ENCODE data around the gene DNAJC1.
A peak's percentile ranks its signal among the peaks of the same experiment; 100 is the strongest.

Gene DNAJC1

GRCh38 chr10:22017283-22018020 is 13.9 kb upstream of the DNAJC1 start:
- peak overlapping the region; percentile 25; the same call in 1 of the 2 replicates for H3K27ac ChIP-seq
- TF ChIP-seq, protein P1, sequence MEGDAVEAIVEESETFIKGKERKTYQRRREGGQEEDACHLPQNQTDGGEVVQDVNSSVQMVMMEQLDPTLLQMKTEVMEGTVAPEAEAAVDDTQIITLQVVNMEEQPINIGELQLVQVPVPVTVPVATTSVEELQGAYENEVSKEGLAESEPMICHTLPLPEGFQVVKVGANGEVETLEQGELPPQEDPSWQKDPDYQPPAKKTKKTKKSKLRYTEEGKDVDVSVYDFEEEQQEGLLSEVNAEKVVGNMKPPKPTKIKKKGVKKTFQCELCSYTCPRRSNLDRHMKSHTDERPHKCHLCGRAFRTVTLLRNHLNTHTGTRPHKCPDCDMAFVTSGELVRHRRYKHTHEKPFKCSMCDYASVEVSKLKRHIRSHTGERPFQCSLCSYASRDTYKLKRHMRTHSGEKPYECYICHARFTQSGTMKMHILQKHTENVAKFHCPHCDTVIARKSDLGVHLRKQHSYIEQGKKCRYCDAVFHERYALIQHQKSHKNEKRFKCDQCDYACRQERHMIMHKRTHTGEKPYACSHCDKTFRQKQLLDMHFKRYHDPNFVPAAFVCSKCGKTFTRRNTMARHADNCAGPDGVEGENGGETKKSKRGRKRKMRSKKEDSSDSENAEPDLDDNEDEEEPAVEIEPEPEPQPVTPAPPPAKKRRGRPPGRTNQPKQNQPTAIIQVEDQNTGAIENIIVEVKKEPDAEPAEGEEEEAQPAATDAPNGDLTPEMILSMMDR (IDR thresholded peaks at IDR 0.05), result no peak
- TF ChIP-seq ZFX (IDR thresholded peaks at IDR 0.05; ENCODE audit: borderline replicate concordance), result no peak

DNA sequence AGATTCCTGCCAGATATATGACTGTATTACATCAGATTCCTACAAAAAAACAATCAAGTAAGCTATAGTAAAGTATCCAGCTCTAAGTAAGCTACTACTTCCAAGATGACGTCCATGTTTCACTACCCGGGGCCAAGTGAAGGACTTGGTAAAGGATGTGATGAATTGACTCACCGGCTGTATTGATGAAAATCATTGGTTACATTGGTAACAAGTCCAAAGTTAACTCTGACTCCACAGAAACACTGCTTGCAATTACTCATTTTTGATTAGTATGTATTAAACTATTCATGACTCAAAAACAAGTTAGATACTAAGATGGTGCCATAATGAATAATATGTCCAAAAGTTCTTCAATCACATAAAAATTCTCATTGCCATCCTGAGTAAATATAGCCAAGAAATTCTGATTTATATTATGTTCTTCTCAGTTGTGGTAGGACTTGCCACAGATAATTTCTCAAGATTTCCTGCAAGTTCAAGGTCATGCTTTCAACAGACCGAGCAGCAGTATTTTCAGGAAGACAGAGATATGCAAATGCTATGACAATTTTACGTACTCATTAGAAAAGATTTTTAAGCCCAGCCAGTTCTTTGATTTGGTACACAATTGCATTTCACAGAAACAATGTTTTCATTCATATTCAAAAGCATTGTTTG is 12.6 kb upstream of the DNAJC1 start:
- no peak overlapping the region for H3K27ac ChIP-seq
- TF ChIP-seq ZFX (IDR thresholded peaks at IDR 0.05; ENCODE audit: borderline replicate concordance), result no peak
- TF ChIP-seq, protein P1 (IDR thresholded peaks at IDR 0.05), result no peak

DNA sequence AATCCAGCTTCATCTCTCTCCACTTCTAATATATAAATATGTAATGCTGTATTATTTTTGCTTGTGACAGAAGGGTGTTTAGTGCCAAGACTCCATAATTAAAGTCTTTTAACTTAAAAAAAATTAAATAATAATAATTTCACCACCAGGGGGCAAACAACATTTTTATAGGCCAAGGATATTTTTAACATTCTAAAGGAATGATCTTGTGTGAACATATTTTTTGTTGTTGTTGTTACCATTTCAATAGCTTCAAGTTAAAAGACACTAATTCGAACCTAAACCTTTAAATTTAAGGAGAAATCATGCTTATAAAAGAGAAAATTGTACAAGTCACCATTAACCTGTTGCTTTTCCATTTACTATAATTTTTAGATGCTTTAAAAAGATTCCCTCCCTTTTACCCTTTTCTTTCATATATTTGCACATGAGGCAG is 7.5 kb upstream of the DNAJC1 start:
- no peak for TF ChIP-seq ZFX (IDR thresholded peaks at IDR 0.05; ENCODE audit: borderline replicate concordance)
- TF ChIP-seq, protein P1 (IDR thresholded peaks at IDR 0.05), result peak; percentile 67
- no peak overlapping the region for H3K27ac ChIP-seq

GRCh38 chr10:22010539-22010938 is 7.0 kb upstream of the DNAJC1 start:
- H3K27ac ChIP-seq, result no peak overlapping the region
- no peak for TF ChIP-seq ZFX (IDR thresholded peaks at IDR 0.05; ENCODE audit: borderline replicate concordance)
- TF ChIP-seq, protein P1 (IDR thresholded peaks at IDR 0.05), result no peak

- no peak for TF ChIP-seq ZFX (IDR thresholded peaks at IDR 0.05; ENCODE audit: borderline replicate concordance)
- TF ChIP-seq, protein P1 (IDR thresholded peaks at IDR 0.05), result no peak
- no peak overlapping the region for H3K27ac ChIP-seq
Observed at GRCh38 chr10:22006379-22006884, 2.9 kb upstream of the DNAJC1 start.

DNA sequence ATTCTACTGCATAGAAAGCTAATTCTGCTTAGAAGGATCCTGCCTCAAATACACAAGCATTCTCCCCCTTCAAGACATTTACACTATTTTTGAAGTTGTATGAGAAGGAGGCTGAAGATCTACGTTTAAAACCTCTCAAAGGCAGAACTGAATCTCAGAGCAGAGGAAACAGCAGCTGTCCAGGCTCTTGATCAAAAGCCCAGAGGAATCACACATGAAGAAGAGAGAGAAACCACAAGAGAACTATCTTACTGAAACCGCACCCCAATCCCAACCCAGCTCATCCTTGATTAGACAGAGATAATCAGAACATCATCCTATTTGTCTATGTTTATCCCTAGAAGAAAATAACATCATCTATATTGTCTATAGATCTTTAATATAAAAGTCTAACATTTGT is 2.2 kb upstream of the DNAJC1 start:
- TF ChIP-seq ZFX (IDR thresholded peaks at IDR 0.05; ENCODE audit: borderline replicate concordance), result no peak
- TF ChIP-seq, protein P1 (IDR thresholded peaks at IDR 0.05), result no peak
- no peak overlapping the region for H3K27ac ChIP-seq

- peak overlapping the region; percentile 87 for H3K27ac ChIP-seq
- TF ChIP-seq ZFX (IDR thresholded peaks at IDR 0.05; ENCODE audit: borderline replicate concordance), result no peak
- TF ChIP-seq, protein P1 (IDR thresholded peaks at IDR 0.05), result no peak
Observed at GRCh38 chr10:22003964-22004281, 393 bp upstream of the DNAJC1 start.

Data from 22Rv1 (cell line).